GM21737 (cell line): ENCODE data around the gene TRAF7.

ENCODE experiments used
- ATAC-seq: cut with Tn5 transposase; IDR thresholded peaks from one replicate; pipeline ENCODE4 v1.9.1; 2021; ENCODE audit warnings: mild to moderate bottlenecking, moderate library complexity; ENCODE audit not compliant: unreplicated experiment

Gene TRAF7

GRCh38 chr16:2147378-2147777, 8.2 kb upstream of the TRAF7 start:
- no peak for ATAC-seq

- ATAC-seq: no peak
Observed at GRCh38 chr16:2147981-2148671, 7.5 kb upstream of the TRAF7 start, which contains the start of gene RAB26. TSS of gene RAB26 (plus strand) at chr16:2148625. CDS start at chr16:2148784, 159 bp downstream.

- ATAC-seq: no peak
Observed at GRCh38 chr16:2148714-2149629, 6.6 kb upstream of the TRAF7 start.

GRCh38 chr16:2149630-2150417, 5.8 kb upstream of the TRAF7 start:
- no peak for ATAC-seq

GRCh38 chr16:2150418-2151187, 5.0 kb upstream of the TRAF7 start:
- no peak for ATAC-seq

- no peak for ATAC-seq
Observed at GRCh38 chr16:2151188-2152091, 4.1 kb upstream of the TRAF7 start.

- no peak for ATAC-seq
Observed at GRCh38 chr16:2152695-2153506, 2.7 kb upstream of the TRAF7 start.

- no peak for ATAC-seq
Observed at GRCh38 chr16:2154533-2155090, 970 bp upstream of the TRAF7 start.

GRCh38 chr16:2155977-2156848, 631 bp downstream of the TRAF7 start:
- ATAC-seq: no peak

GRCh38 chr16:2156849-2157224, 1.3 kb downstream of the TRAF7 start:
- no peak for ATAC-seq

GRCh38 chr16:2157480-2158261, 2.1 kb downstream of the TRAF7 start:
- ATAC-seq: no peak

GRCh38 chr16:2158262-2158638, 2.7 kb downstream of the TRAF7 start:
- ATAC-seq: no peak

GRCh38 chr16:2159175-2159838, 3.7 kb downstream of the TRAF7 start:
- ATAC-seq: no peak

GRCh38 chr16:2160915-2161551, 5.5 kb downstream of the TRAF7 start:
- no peak for ATAC-seq

GRCh38 chr16:2161911-2162310, 6.3 kb downstream of the TRAF7 start:
- no peak for ATAC-seq

- ATAC-seq: no peak
Observed at GRCh38 chr16:2162676-2163118, 7.1 kb downstream of the TRAF7 start.
